ENCODE data around the gene BCAS4.

The BCAS4 gene

GRCh38 chr20:50858525-50858924, 63.7 kb downstream of the BCAS4 start:
- H3K4me3 ChIP-seq (replicated peaks in 1 of 2; ENCODE audit: low read depth in 2 of 2, low read length in 2 of 2): no peak overlapping the region
- no peak for DNase-seq (ENCODE audit: low read depth in 2 of 2)
- no peak for TF ChIP-seq CTCF (IDR thresholded peaks at IDR 0.05; ENCODE audit: low read depth, low read length)

- no peak overlapping the region for H3K4me3 ChIP-seq (replicated peaks in 1 of 2; ENCODE audit: low read depth in 2 of 2, low read length in 2 of 2)
- TF ChIP-seq CTCF (IDR thresholded peaks at IDR 0.05; ENCODE audit: low read depth, low read length): no peak
- DNase-seq (ENCODE audit: low read depth in 2 of 2): no peak
These were observed 64.3 kb downstream of the BCAS4 start for GRCh38 chr20:50859161-50859560.

GRCh38 chr20:50861012-50861411, 66.2 kb downstream of the BCAS4 start:
- no peak overlapping the region for H3K4me3 ChIP-seq (replicated peaks in 1 of 2; ENCODE audit: low read depth in 2 of 2, low read length in 2 of 2)
- TF ChIP-seq CTCF (IDR thresholded peaks at IDR 0.05; ENCODE audit: low read depth, low read length): no peak
- no peak for DNase-seq (ENCODE audit: low read depth in 2 of 2)

GRCh38 chr20:50862546-50862945, 67.7 kb downstream of the BCAS4 start:
- TF ChIP-seq CTCF (IDR thresholded peaks at IDR 0.05; ENCODE audit: low read depth, low read length): no peak
- no peak for DNase-seq (ENCODE audit: low read depth in 2 of 2)
- H3K4me3 ChIP-seq (replicated peaks in 1 of 2; ENCODE audit: low read depth in 2 of 2, low read length in 2 of 2): no peak overlapping the region

GRCh38 chr20:50865114-50865513, 70.3 kb downstream of the BCAS4 start:
- no peak for DNase-seq (ENCODE audit: low read depth in 2 of 2)
- no peak overlapping the region for H3K4me3 ChIP-seq (replicated peaks in 1 of 2; ENCODE audit: low read depth in 2 of 2, low read length in 2 of 2)

GRCh38 chr20:50865591-50865990, 70.7 kb downstream of the BCAS4 start:
- no peak overlapping the region for H3K4me3 ChIP-seq (replicated peaks in 1 of 2; ENCODE audit: low read depth in 2 of 2, low read length in 2 of 2)
- TF ChIP-seq CTCF (IDR thresholded peaks at IDR 0.05; ENCODE audit: low read depth, low read length): no peak
- no peak for DNase-seq (ENCODE audit: low read depth in 2 of 2)

More at GRCh38 chr20:50865114-50865513, 70.3 kb downstream of the BCAS4 start:
- TF ChIP-seq CTCF (IDR thresholded peaks at IDR 0.05; ENCODE audit: low read depth, low read length): no peak

- no peak for DNase-seq (ENCODE audit: low read depth in 2 of 2)
- no peak for TF ChIP-seq CTCF (IDR thresholded peaks at IDR 0.05; ENCODE audit: low read depth, low read length)
- H3K4me3 ChIP-seq (replicated peaks in 1 of 2; ENCODE audit: low read depth in 2 of 2, low read length in 2 of 2): no peak overlapping the region
These were observed 71.3 kb downstream of the BCAS4 start for GRCh38 chr20:50866036-50866685.
